ENCODE data around the gene DOK7. TPM values are rescaled to one million over a fixed set of nuclear protein-coding genes. Genes with fewer than 3 reads are reported as not detected.

Gene DOK7
- total and polyA plus RNA-seq, 2 of the 4 experiments (the other 2 are of a cell fraction): not detected

DNA sequence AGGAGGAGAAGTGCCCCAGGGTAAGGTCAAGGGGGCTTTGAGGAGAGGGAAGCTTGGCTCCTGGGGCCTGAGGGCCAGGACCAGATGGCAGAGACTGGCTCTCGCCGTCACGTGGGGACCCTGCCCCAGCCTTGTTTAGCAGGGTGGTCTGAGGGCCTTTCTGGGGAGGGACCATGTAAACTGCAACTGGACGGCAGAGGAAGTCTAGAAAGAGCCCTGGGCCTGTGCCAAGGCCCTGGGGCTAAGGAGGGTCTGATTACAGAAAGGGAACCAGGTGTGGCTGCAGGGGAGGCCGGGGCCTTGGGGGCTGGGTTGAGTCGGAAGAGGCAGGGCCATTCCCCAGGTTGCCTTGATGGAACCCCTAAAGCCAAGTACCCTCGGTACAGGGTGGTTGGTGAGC is 23.1 kb upstream of the DOK7 start:
- no peak overlapping the region for H2BK5ac ChIP-seq (ENCODE audit: low read depth, low read length, poor library complexity, severe bottlenecking)
- H3K14ac ChIP-seq (replicated peaks; ENCODE audit: low read depth, low read length): no peak overlapping the region
- in situ Hi-C loops (cut with MboI; ENCODE audit: low sequenced_read_pairs): loop anchor here (5.0 kb wide), 1 partner anchor 93 kb away; no protein-coding TSS in a partner anchor
- H3K56ac ChIP-seq (ENCODE audit: extremely low read depth, insufficient read depth, low read length): no peak overlapping the region
- no peak overlapping the region for H2BK120ac ChIP-seq (ENCODE audit: low read depth, low read length)
- WGBS, 2 experiments (ENCODE audit: extremely low coverage in 2 of 2, insufficient read length in 1 of 2): no CpG with 5 or more reads among the region's 7 CpGs
- ATAC-seq (ENCODE audit: low read depth): no peak
- no peaks in the 10 kb centered on the region for H3K79me1 ChIP-seq (ENCODE audit: low read depth in 1 of 2, low read length in 2 of 2)
- H3K4me2 ChIP-seq (ENCODE audit: low read depth, low read length): no peak overlapping the region
- H3K9ac ChIP-seq (ENCODE audit: low read depth, low read length): no peak overlapping the region
- no peak overlapping the region for H2AK9ac ChIP-seq (replicated peaks; ENCODE audit: low read depth, low read length, poor library complexity)
- ChIA-PET CTCF (no interaction called here), POLR2A (ENCODE audit: unreplicated experiment) (no interaction called here)
- no peak overlapping the region for H3K23ac ChIP-seq (ENCODE audit: low read depth, low read length)
- BruUV-seq (replicated peaks): no TSS peak
- TF ChIP-seq CTCF (conservative IDR thresholded peaks at IDR 0.05; ENCODE audit: low read depth, low read length) (no peak), BHLHE40 (IDR thresholded peaks at IDR 0.05; ENCODE audit: low read depth, low read length) (no peak), MAZ (IDR thresholded peaks at IDR 0.05; ENCODE audit: borderline replicate concordance, low read depth, low read length) (no peak), MXI1 (IDR thresholded peaks at IDR 0.05; ENCODE audit: borderline replicate concordance, low read depth, low read length) (no peak), RCOR1 (IDR thresholded peaks at IDR 0.05; ENCODE audit: insufficient replicate concordance, low read length) (no peak), POLR2A (IDR thresholded peaks at IDR 0.05; ENCODE audit: low read depth, low read length) (no peak), CHD1 (IDR thresholded peaks at IDR 0.05; ENCODE audit: low read depth, low read length) (no peak), MAFK (IDR thresholded peaks at IDR 0.05; ENCODE audit: low read depth, low read length) (no peak), RAD21 (IDR thresholded peaks at IDR 0.05; ENCODE audit: low read length) (no peak), FOS (IDR thresholded peaks at IDR 0.05; ENCODE audit: low read depth, low read length) (no peak), RFX5 (IDR thresholded peaks at IDR 0.05; ENCODE audit: low read depth, low read length) (no peak), ELK1 (IDR thresholded peaks at IDR 0.05; ENCODE audit: borderline replicate concordance, low read depth, low read length) (no peak), SMC3 (IDR thresholded peaks at IDR 0.05; ENCODE audit: low read depth, low read length) (no peak), CEBPB (IDR thresholded peaks at IDR 0.05; ENCODE audit: low read depth, low read length) (no peak), NFE2L2 (IDR thresholded peaks at IDR 0.05; ENCODE audit: low read depth, low read length) (no peak)
- TF ChIP-seq, protein P1, sequence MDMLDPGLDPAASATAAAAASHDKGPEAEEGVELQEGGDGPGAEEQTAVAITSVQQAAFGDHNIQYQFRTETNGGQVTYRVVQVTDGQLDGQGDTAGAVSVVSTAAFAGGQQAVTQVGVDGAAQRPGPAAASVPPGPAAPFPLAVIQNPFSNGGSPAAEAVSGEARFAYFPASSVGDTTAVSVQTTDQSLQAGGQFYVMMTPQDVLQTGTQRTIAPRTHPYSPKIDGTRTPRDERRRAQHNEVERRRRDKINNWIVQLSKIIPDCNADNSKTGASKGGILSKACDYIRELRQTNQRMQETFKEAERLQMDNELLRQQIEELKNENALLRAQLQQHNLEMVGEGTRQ (IDR thresholded peaks at IDR 0.05; ENCODE audit: low read depth, low read length): no peak
- dilution Hi-C loops (cut with HindIII; ENCODE audit: low sequenced_read_pairs, unreplicated experiment): no loop called here
- H3K9me1 ChIP-seq (ENCODE audit: insufficient read depth, low read length): no peaks in the 10 kb centered on the region
- peaks cover 11% of the 10 kb centered on the region for H3K4me1 ChIP-seq (ENCODE audit: control insufficient read depth, insufficient read depth, low read length)
- no peak overlapping the region for H3K18ac ChIP-seq (ENCODE audit: low read depth, low read length)
- no peaks in the 10 kb centered on the region for H3K9me3 ChIP-seq (ENCODE audit: control insufficient read depth, insufficient read depth, low read length)
- H4K5ac ChIP-seq (ENCODE audit: low read depth, low read length): no peak overlapping the region
- H2BK20ac ChIP-seq (ENCODE audit: low read depth, low read length): no peak overlapping the region
- DNase-seq: no peak
- H3K36me3 ChIP-seq (ENCODE audit: control insufficient read depth, insufficient read depth, low read length): no peaks in the 10 kb centered on the region
- 0 out of 2 replicates have a peak, but pooled peaks cover 5% of the 10 kb centered on the region for H4K20me1 ChIP-seq (ENCODE audit: insufficient read depth, low read length)
- intact Hi-C loops (cut with micrococcal nuclease): loop anchor here (5.0 kb wide), 1 partner anchor 333 kb away; no protein-coding TSS in a partner anchor
- no peak overlapping the region for H4K8ac ChIP-seq (ENCODE audit: low read depth in 2 of 2, low read length in 2 of 2)
- H2AFZ ChIP-seq (replicated peaks; ENCODE audit: low read length, poor library complexity): no peak overlapping the region
- no peaks in the 10 kb centered on the region for H3K27me3 ChIP-seq (ENCODE audit: control insufficient read depth, insufficient read depth, low read length)
- H3K27ac ChIP-seq (ENCODE audit: insufficient read depth, low read length): no peak overlapping the region
- no peak overlapping the region for H2AK5ac ChIP-seq (ENCODE audit: low read depth, low read length)
- H3K4me3 ChIP-seq (ENCODE audit: insufficient read depth, low read depth, low read length): no peak overlapping the region
- H2BK15ac ChIP-seq (ENCODE audit: low read depth, low read length): no peak overlapping the region
- H4K91ac ChIP-seq (ENCODE audit: insufficient read depth, low read depth, low read length): no peak overlapping the region
- H3K4ac ChIP-seq (ENCODE audit: low read depth, low read length): no peak overlapping the region
